ENCODE measurements around the gene KIAA2012. TPM values are rescaled to one million over a fixed set of nuclear protein-coding genes. Genes with fewer than 3 reads are reported as not detected.
"Not testable (repeated sequence)": the region's sequence is repeated elsewhere in the genome, so short reads cannot be mapped to it uniquely, and the experiment has no call there.

Gene KIAA2012
- total RNA-seq, 2 donors from 2014 or later: not detected

DNA sequence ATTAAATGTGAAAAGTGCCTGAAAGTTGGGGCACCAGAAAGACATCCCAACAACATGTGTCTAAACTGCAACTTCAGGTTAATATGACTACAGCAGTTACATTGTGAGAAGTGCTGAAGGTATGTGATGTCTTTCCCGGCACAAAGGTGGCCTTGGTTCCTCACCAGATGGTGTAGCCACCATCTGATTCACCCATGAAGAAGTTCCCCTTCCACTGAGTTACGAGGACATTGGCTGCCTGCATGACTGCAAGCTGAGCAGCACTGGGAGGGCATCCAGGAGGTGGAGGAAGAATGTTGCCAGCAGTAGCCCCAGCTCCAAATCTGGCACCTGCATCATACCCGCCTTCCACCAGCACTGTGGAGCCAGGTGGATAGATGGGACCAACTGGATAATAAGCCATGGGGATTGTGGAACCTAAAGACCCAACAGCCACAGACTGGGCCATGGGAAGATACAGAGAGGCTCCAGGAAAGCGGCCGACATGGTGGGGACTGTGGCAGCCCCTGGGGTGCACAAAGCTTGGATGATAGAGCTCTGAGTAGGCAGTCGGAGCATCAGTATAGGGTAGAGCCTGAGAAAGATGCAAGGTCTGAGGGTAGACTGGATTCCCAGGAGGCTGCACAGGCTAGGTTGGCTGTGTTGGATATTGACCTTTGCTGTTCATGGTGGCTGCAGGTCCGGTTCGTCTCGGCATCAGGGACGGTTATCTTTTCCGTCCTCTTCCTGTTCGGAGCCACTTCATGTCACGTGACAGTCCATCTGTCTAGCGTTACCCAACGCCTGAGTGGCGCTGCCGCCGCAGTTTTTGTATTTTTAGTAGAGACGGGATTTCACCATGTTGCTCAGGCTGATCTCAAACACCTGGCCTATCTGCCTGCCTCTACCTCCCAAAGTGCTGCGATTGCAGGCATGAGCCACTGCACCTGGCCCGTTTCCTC, 128.4 kb downstream of the KIAA2012 start:
- peaks cover under 1% of the 10 kb centered on the region for H3K36me3 Mint-ChIP-seq
- DNase-seq (ENCODE audit: low spot score): no peak
- no peak overlapping the region for H3K27ac Mint-ChIP-seq
- no peak overlapping the region for H3K4me3 Mint-ChIP-seq
- ATAC-seq: no peak
- peaks cover 3 to 10% of the 10 kb centered on the region in 2 donors for H3K4me1 Mint-ChIP-seq (ENCODE audit: low read depth in 2 of 2)
- no peaks in the 10 kb centered on the region for H3K9me3 Mint-ChIP-seq
- peaks cover 3 to 6% of the 10 kb centered on the region in 2 donors for H3K27me3 Mint-ChIP-seq

DNA sequence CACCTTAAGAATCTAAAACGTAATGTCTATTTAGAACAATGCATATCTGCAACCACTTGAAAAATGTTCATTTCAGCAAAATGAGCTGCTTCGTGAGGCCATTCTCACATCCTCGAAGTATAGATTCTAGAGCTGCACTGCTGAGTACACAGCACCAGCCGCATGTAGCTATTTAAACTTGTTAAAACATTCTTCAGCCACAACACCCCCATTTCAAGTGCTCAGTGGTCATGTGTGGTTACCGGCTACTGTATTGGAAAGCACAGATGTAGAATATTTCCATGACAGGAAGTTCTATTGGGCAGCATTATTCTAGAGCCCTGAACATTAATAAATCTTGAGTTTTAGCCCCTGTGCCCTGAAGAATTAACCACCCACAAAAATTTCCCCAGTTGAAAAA, 130.3 kb downstream of the KIAA2012 start:
- Mint-ChIP-seq H3K4me3 (no peak overlapping the region), H3K27me3 (no peaks in the 10 kb centered on the region), H3K36me3 (peaks cover 6% of the 10 kb centered on the region), H3K4me1 (ENCODE audit: low read depth in 2 of 2) (peaks cover 3 to 6% of the 10 kb centered on the region in 2 donors), H3K27ac (no peak overlapping the region), H3K9me3 (no peaks in the 10 kb centered on the region)
- ATAC-seq (no peak), DNase-seq (ENCODE audit: low spot score) (no peak)

DNA sequence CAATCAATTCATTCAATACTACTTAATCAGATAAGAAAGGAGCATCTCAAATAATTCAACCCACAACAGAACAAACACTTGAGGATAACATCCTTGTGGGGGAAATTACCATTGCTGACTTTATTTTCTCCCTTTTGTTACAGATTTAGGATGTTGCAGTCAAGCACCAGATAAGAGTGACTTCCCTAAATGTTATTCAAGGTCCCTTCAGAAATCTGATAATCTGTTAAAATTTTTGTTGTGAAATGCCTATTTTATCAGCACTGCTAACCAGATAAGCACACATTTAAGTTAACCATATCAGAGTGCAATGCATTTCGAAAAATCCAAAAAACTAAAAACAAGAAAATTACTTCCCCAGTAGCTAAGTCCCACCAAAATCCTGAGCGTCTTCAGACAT, 131.8 kb downstream of the KIAA2012 start:
- Mint-ChIP-seq H3K9me3 (no peaks in the 10 kb centered on the region), H3K27ac (no peak overlapping the region), H3K4me1 (ENCODE audit: low read depth in 2 of 2) (peaks cover 3 to 6% of the 10 kb centered on the region in 2 donors), H3K27me3 (no peaks in the 10 kb centered on the region), H3K36me3 (peaks cover 9% of the 10 kb centered on the region), H3K4me3 (no peak overlapping the region)
- DNase-seq (ENCODE audit: low spot score) (no peak), ATAC-seq (no peak)

DNA sequence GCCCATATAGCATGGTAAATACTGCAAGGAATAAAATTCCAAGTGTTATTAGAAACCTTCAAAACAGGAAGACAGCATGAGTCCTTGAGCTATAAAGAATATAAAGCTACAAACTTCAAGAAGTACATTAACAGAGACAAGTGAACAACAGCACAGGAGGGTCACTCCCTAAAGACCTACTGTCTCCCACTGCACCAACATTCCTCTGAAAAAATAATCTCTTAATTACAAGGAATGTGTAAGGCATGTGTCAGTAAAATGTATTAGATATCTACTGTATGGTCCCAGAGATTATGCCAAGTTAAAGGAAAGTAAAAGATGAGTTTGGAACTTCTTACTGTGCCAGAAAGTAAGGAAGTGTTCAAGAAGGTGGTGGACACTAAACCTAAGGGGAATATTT, 135.5 kb downstream of the KIAA2012 start:
- DNase-seq (ENCODE audit: low spot score): no peak
- H3K27me3 Mint-ChIP-seq: no peaks in the 10 kb centered on the region
- H3K4me3 Mint-ChIP-seq: no peak overlapping the region
- no peak for ATAC-seq
- H3K4me1 Mint-ChIP-seq (ENCODE audit: low read depth in 2 of 2): peaks cover 0 to 6% of the 10 kb centered on the region in 2 donors
- no peaks in the 10 kb centered on the region for H3K9me3 Mint-ChIP-seq
- no peak overlapping the region for H3K27ac Mint-ChIP-seq
- H3K36me3 Mint-ChIP-seq: peaks cover 9% of the 10 kb centered on the region

DNA sequence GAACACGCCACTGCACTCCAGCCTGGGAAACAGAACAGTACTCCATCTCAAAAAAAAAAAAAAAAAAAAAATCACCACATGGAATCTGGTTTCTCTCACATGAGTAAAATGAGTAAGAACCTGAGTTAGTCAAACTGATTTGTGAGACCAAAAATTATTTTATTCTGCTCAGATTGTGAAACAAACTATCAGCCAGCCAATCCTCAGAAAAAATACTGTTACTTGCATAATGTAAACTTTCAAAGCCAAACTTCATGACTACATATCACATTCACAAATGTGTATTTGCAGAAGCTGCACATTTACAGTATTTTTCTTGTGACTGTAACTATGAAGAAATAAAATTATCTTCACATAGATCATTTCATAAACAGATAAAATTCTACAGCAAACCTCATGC, 142.1 kb downstream of the KIAA2012 start:
- peaks cover 0 to 3% of the 10 kb centered on the region in 2 donors for H3K4me1 Mint-ChIP-seq (ENCODE audit: low read depth in 2 of 2)
- H3K27me3 Mint-ChIP-seq: no peaks in the 10 kb centered on the region
- DNase-seq (ENCODE audit: low spot score) (no peak), ATAC-seq (no peak)
- no peaks in the 10 kb centered on the region for H3K36me3 Mint-ChIP-seq
- no peak overlapping the region for H3K4me3 Mint-ChIP-seq
- H3K9me3 Mint-ChIP-seq: no peaks in the 10 kb centered on the region
- no peak overlapping the region for H3K27ac Mint-ChIP-seq

DNA sequence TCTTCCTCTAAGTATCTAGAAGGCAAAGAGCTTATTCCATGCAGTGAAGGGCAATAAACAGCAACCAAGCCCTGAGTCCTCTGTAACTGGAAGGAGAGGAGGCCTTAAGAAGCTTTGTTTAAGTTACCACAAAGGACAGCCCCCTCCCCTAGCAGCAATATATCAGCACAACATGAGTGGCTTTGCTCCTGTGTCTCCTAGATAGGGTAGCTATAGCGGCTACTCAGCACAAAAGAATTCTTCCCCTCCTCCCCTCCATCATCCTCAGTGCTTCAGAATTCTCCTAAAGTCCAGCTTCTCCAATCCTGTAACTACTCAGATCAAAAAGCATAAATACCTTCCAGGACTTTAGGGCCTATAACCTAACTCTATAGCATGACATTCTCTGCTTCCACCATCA, 148.8 kb downstream of the KIAA2012 start:
- DNase-seq (ENCODE audit: low spot score): no peak
- H3K27me3 Mint-ChIP-seq: no peaks in the 10 kb centered on the region
- H3K4me3 Mint-ChIP-seq: no peak overlapping the region
- H3K36me3 Mint-ChIP-seq: peaks cover 6% of the 10 kb centered on the region
- peaks cover 21 to 29% of the 10 kb centered on the region in 2 donors for H3K4me1 Mint-ChIP-seq (ENCODE audit: low read depth in 2 of 2)
- no peak overlapping the region for H3K27ac Mint-ChIP-seq
- ATAC-seq: no peak
- H3K9me3 Mint-ChIP-seq: no peaks in the 10 kb centered on the region

DNA sequence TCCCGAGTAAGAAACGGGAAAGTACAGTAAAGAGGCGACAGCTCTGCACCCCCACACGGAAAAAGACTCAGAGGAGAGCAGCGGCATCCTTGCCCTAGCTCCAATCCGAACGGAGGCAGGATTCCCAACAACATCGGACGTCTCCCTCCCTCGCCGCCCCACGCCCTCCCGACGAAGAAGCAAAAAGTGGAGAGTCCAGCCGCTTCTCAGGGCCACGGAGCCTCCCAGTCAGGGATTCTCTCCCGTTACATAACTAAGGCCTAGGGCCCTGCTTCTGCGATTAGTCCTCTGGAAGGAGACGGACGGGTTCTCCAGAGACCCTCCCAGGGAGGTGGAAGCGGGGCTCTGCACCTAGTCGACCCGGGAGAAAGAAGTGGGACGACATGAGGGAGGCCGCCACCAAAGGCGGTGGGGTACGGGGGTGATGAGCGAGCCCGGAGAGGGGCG, 164.8 kb downstream of the KIAA2012 start:
- peak; percentile 64 to 66 for ATAC-seq
- no peak for DNase-seq (ENCODE audit: low spot score)

DNA sequence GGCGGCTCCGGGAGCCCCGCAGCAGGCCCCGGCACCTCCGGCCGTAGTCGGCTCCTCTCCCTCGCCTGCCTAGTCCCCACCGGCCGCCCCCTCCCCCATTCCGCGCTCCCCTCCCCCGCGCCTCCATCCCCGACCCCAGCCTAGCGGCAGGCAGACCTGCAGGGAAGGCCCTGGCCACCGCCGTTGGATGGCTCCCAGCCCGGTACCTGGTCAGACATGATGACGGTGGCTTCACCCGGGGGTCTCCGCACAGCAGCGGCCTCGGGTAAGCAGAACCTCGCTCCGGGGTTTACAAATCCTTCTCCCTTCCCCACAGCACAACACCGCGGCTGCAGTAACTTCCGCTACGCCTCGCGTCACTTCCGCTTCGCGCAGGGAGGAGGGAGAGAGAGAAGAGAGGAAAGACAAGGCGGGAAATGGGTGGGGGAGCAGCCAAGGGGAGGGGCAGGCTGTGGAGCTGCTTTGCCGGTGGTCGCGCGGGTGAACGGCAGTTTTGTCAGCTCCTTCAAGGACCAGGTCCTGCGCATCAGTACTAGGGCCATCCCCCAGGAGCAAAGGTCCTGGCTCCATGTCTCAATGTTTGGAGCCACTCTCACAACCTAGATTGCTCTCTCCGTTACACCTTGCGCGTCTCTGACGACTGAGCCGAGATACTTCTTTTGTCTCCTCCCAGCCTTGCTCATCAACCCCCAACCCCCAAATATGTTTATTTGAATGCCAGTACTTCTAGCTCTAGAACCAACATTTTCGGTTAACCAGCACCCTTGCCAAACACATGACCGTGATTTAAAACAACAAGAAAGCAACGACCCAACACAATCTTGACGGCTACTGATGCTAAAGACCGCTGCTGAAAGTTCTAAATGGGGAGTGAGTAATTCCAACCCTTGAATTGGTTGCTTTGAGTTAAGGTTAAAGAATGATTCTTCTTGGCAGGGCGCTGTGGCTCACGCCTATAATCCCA, 165.5 kb downstream of the KIAA2012 start, which contains the start of gene SUMO1:
SUMO1 (minus strand) TSS at position 364 of the 964 bp plus-strand sequence; CDS start at position 218, 146 bp downstream.
- no peaks in the 10 kb centered on the region for H3K27me3 Mint-ChIP-seq
- H3K27ac Mint-ChIP-seq: peak within 1 kb of the TSS; percentile 75 to 98
- H3K36me3 Mint-ChIP-seq: no peaks in the 10 kb centered on the region
- ATAC-seq (peak; percentile 97 to 98), DNase-seq (ENCODE audit: low spot score) (peak; percentile 92)
- H3K9me3 Mint-ChIP-seq: no peaks in the 10 kb centered on the region
- H3K4me3 Mint-ChIP-seq: peak within 1 kb of the TSS; percentile 84
- H3K4me1 Mint-ChIP-seq (ENCODE audit: low read depth in 2 of 2): peaks cover 18% of the 10 kb centered on the region in 2 donors

More for the DNA sequence above, 164.8 kb downstream of the KIAA2012 start:
- H3K27me3 Mint-ChIP-seq: no peaks in the 10 kb centered on the region
- no peaks in the 10 kb centered on the region for H3K36me3 Mint-ChIP-seq
- H3K9me3 Mint-ChIP-seq: no peaks in the 10 kb centered on the region
- peaks cover 18% of the 10 kb centered on the region in 2 donors for H3K4me1 Mint-ChIP-seq (ENCODE audit: low read depth in 2 of 2)
- H3K27ac Mint-ChIP-seq: peak overlapping the region; percentile 75 to 98
- peak overlapping the region; percentile 84 for H3K4me3 Mint-ChIP-seq

DNA sequence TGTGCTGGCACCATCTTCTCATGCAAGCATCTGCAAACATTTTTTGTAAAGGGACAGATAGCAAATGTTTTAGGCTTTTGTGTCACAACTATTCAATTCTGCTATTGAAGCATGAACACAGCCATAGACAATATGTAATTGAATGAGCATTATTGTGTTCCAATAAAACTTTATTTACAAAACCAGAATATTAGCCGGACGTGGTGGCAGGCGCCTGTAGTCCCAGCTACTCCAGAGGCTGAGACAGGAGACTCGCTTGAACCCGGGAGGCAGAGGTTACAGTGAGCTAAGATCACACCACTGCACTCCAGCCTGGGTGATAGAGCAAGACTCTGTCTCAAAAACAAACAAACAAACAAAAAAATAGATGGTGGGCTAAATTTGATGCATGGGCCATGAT, 174.7 kb downstream of the KIAA2012 start:
- H3K27me3 Mint-ChIP-seq: peaks cover 2 to 16% of the 10 kb centered on the region in 2 donors

DNA sequence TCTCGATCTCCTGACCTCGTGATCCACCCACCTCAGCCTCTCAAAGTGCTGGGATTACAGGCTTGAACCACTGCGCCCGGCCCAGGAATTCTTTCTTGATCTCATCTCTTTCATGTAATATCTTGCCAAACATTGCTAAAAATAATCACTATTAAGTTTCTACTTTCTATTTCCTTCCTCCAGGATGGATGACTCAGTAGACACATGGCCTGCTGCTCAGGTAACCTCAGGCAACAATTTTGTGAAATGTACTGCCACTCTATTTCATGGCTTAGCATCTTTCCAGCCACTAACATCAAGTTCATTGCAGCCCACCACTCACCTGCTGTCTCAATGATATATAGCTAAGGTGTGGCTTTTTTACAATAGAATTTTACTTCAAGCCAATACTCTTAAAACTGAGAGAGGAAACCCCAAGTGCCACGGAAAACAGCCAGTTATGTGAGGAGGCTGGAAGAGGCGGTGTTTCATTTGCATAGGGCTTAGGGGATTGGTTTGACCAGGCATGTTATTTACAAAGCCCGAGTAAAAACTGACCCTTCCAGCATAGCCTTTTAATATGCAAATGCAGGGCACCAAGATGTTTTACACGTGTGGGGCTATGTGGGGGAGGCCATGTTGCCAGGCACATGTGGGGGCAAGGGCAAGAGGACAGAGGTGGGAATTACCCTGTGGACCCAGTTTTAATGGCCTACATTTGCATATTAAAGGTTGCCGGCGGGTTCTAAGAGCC, 176.6 kb downstream of the KIAA2012 start:
- H3K9me3 Mint-ChIP-seq: no peaks in the 10 kb centered on the region
- DNase-seq (ENCODE audit: low spot score) (no peak), ATAC-seq (no peak)
- no peak overlapping the region for H3K4me3 Mint-ChIP-seq
- no peak overlapping the region for H3K27ac Mint-ChIP-seq
- no peaks in the 10 kb centered on the region for H3K36me3 Mint-ChIP-seq
- H3K27me3 Mint-ChIP-seq: peaks cover 2 to 11% of the 10 kb centered on the region in 2 donors
- no peaks in the 10 kb centered on the region for H3K4me1 Mint-ChIP-seq (ENCODE audit: low read depth in 2 of 2)

More for the DNA sequence above, 174.7 kb downstream of the KIAA2012 start:
- ATAC-seq; H3K4me3 Mint-ChIP-seq; H3K4me1 Mint-ChIP-seq (ENCODE audit: low read depth in 2 of 2); H3K36me3 Mint-ChIP-seq; H3K9me3 Mint-ChIP-seq; DNase-seq (ENCODE audit: low spot score); H3K27ac Mint-ChIP-seq: not testable (repeated sequence)

DNA sequence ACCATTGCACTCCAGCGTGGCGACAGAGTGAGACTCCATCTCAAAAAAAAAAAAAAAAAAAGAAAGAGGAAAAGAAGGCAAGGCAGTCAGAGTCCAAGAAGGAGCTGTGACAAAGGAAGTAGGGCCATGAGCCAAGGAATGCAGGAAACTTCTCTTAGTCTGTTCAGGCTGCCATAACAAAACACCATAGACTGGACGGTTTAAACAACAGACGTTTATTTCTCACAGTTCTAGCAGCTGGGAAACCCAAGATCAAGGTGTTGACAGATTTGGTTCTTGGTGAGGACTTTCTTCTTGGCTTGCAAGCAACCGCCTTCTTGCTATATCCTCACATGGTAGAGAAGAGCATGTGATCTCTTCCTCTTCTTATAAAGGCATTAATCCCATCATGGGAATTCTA, 178.4 kb downstream of the KIAA2012 start:
- ATAC-seq (no peak), DNase-seq (ENCODE audit: low spot score) (no peak)
- Mint-ChIP-seq H3K36me3 (no peaks in the 10 kb centered on the region), H3K9me3 (no peaks in the 10 kb centered on the region), H3K4me3 (no peak overlapping the region), H3K4me1 (ENCODE audit: low read depth in 2 of 2) (no peaks in the 10 kb centered on the region), H3K27me3 (peaks cover under 1% of the 10 kb centered on the region in 2 donors), H3K27ac (no peak overlapping the region)
